ENCODE data around the gene RAB26.

Gene RAB26

GRCh38 chr16:2159175-2159838 is 10.9 kb downstream of the RAB26 start:
- DNase-seq (ENCODE audit: low read depth): no peak

GRCh38 chr16:2160915-2161551 is 12.6 kb downstream of the RAB26 start:
- DNase-seq (ENCODE audit: low read depth): no peak

DNA sequence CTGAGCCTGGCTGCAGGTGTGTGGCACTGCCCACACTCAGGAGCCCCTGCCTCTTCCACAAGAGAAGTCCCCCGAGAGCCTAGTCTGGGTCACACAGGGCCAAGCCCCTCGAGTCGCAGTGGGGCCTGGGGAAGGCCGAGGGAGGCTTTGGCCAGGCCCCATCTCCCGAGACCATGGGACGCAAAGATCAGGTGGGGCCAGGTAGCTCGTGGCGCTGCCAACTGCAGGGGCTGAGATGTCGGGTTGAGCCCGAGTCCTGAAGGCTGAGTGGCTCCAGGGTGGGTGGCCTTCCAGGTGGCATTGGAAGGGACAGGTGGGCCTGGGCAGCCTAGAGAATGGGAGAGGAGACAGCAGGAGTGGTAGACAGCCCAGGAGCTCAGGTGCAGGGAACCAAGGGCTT is 13.5 kb downstream of the RAB26 start:
- no peak for DNase-seq (ENCODE audit: low read depth)

GRCh38 chr16:2162676-2163118 is 14.3 kb downstream of the RAB26 start:
- DNase-seq (ENCODE audit: low read depth): no peak

DNA sequence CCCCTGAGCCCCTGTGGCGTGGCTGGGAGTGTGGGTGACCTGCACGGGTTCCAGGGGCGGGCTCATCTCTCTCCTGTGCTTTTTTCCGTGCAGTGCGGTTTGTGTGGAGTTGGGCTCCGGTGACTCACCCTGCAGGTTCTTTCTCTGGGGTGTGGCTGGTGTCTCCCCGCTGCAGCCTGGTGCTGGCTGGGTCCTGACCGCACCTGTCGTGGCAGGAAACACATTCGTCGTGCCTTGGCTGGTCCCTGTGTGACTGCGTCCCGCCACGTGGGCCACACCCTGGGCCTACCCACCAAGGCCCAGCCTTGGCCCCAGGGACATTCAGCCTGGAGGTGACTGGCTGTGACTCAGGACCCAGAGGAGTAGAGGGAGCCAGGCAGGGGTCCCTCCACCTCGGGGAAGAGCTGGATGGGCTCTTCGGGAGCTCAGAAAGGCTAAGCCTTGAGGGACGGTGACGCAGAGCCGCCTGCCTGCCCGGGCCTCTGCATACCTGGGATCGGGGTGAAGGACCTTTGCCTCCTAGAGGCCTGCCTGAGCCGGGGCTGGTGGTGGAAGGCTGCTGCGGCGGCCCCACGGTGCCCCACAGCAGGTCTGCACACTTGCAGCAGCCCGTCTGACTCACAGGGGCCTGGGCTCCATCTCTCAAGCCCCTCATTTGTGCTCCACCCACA is 14.9 kb downstream of the RAB26 start:
- DNase-seq (ENCODE audit: low read depth): no peak

- no peak for DNase-seq (ENCODE audit: low read depth)
These were observed 17.4 kb downstream of the RAB26 start for GRCh38 chr16:2165861-2166260.

- no peak for DNase-seq (ENCODE audit: low read depth)
These were observed 18.0 kb downstream of the RAB26 start for GRCh38 chr16:2166263-2167067.

DNA sequence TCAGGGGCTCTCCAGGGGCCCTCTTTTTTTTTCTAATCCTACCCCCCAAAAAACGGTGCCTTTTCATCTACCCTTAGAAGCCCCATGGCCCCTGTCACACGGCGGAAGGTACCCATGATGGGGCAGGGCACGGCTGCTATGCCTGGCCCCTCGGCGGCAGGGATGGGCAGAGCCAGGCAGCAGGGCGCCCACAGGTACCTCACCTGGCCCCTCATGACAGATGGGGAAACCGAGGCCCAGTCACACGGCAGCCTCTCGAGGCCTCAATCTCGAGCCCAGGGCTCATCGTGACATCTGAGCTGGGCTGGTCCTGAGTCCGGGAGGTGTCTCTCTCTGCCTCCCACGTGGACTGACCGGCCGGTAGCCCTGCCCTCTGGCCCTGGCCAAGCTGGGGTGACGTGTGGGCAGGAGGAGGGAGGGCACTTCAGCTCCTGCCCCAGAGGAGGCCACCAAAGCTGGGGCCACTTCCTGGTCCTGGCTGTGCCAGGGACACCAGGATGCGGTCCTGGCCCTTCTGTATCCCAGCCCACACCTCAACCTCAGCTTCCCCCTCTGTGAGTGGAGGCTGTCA is 18.7 kb downstream of the RAB26 start:
- no peak for DNase-seq (ENCODE audit: low read depth)

DNA sequence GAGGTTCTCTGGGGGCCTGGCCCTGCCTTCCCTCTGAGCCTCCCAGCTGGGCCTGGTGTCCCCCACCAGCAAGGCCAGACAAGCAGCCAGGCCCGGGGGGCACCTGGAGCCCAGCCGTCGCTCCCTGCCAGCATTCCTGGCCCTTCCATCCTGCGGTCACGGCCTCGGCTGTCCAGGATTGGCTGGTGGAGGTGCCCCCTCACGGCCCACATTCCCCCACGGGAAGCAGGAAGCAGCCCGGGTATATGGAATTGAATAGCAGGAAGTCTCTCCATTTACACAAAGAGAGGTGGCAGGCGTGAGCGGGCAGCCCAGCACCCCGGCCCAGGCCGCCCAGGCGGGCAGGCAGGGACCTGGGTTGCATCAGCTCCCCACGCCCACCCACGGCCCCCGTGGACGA is 21.7 kb downstream of the RAB26 start:
- DNase-seq (ENCODE audit: low read depth): no peak

- no peak for DNase-seq (ENCODE audit: low read depth)
These were observed 22.4 kb downstream of the RAB26 start for GRCh38 chr16:2170587-2171435.

DNA sequence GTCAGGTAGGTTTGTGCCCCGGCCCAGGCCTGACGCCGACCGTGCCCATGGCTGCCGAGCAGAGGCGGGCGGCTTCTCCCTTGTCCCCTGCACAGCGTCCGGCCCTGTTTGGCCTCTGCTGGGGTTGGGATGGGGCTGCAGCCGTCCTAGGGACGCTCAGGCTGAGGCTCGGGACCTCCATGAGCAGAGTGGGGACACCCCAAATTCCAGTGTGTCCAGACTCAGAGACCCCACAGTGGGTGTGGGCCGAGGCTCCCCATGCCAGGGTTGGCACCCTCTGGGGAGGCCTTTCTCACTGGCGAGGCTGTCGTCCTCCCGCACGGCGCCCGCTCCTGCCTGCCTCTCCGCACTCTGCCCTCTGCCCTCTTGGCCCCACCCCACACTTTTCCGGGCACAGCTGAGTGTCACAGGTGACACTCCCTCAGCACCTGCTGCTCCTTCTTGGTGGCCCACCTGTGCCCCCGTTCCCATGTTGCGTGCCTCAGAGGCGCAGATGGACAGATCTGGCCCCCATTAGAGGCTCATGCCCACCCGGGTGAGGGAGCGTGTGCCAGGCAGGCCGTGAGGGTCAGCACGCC is 23.3 kb downstream of the RAB26 start:
- no peak for DNase-seq (ENCODE audit: low read depth)

- DNase-seq (ENCODE audit: low read depth): no peak
These were observed 24.4 kb downstream of the RAB26 start for GRCh38 chr16:2172688-2173335.

- no peak for DNase-seq (ENCODE audit: low read depth)
These were observed 24.9 kb downstream of the RAB26 start for GRCh38 chr16:2173366-2173765.

GRCh38 chr16:2173916-2174315 is 25.5 kb downstream of the RAB26 start:
- DNase-seq (ENCODE audit: low read depth): no peak

DNA sequence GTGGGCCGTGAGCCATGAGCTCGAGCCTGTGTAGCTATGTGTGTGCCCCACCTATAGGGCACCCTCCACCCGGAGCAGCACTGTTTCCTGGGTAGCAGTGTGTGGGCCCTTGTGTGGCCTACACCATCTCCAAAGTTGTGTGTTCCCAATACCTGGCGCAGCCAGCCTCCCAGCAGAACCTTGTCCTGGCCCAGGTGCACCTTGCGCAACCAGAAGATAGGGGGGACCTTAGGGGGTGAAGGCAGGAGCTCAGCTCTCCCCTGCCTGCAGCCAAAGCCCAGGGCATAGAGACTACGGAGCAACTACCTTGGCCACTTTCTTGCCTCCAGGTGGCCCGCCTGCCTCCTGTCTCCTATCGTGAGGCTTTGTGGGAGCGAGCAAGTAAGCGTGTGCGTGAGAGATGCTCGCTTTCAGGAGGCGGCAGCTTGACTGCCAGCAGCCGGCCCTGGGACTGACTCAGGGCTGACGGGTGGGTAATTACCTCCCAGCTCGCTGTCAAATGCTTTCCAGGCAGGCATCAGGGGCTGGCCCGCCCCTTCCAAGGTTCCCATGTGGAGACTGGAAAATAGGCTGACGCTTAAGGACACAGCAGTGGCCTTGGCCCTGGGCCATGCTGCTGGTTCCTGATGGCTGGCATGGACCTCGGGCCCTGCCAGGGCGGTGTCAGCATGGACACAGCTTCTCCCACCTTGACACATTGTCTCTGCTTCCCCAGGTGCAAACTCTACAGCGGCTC is 26.1 kb downstream of the RAB26 start:
- no peak for DNase-seq (ENCODE audit: low read depth)

- no peak for DNase-seq (ENCODE audit: low read depth)
These were observed 27.0 kb downstream of the RAB26 start for GRCh38 chr16:2175454-2175853.

- no peak for DNase-seq (ENCODE audit: low read depth)
These were observed 27.6 kb downstream of the RAB26 start for GRCh38 chr16:2176047-2176446.

- DNase-seq (ENCODE audit: low read depth): no peak
These were observed 28.7 kb downstream of the RAB26 start for GRCh38 chr16:2177101-2177500.

DNA sequence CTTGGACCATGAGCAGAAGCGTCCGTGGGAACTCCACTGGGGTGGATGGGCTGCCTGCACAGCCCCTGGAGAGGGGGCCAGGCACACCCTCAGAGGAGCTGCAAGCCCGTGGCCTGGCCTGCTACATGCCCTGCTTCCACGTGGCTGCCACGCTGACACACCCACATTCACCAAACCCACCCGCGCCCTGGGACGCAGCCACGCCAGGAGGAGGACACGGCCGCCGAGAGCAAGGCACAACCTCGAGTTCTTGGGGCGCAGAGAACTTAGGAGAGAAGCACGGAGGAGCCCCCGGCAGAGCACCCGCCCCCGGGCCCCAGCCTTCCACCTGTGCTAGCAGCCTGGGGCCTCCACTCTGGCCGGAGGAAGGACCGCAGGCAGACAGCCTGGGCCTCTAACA is 29.1 kb downstream of the RAB26 start:
- no peak for DNase-seq (ENCODE audit: low read depth)

All from stimulated activated CD8-positive, alpha-beta memory T cell treated with anti-CD3 and anti-CD28 coated beads, Interleukin-12 subunit alpha, Interleukin-12 subunit beta, amount 100 ng/mL, for 1 hour (primary cell).